Measurements from ENCODE around the gene PARD6B.

PARD6B gene

DNA sequence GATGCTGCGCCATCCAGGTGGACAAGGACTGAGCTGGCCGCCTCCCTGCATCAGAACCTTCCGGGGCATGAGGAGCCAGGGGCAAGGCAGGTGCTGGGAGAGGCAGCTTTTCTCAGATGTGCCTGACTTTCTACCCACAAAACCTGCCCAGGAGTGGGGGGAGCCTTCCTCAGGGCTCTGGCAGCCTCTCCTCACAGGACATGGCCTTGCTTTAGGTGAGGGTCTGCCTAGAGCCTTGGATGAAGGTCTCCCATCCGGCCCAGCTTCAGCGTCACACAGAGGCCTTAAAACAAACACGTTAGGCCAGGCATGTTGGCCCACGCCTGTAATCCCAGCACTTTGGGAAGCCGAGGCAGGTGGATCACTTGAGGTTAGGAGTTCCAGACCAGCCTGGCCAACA lies 70.9 kb downstream of the PARD6B start:
- no peak for DNase-seq

DNA sequence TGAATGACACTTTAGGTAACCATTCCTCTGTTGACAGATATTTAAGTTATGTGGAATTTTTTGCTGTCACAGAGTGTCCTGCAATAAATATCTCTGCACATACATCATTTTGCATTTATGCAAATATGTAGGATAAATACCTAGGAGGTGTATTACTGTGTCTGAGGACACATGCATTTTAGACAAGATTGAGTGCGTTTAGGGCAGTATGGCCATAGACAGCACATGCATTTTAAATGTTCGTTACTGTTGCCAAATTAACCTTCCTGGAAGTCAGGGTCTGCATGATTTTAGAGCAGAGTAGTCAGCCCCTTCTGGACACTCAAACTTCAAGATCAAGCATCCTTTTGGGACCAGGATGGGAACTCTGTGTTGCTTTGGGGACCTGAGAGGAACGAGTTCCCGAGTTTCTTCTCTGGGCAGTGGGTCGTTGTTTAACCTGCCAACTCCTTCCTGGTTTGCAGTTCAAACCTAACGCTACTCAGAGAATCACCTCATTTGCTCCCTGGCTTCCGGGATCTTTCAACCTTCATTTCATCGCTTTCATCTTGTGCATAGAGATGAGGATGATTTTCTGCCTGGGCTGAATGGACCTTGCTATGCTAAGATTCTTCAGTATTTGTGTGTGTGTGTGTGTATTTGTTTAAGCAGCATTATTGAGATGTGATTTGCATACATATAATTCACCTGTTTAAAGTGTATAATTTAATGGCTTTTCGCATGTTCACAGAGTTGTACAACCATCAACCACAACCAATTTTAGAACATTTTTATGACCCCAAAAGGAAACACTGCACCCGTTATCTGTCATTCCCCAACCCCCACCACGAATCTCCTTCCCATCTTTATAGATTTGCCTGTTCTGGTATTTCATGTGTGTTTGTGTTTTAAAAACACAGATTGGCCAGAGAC lies 73.3 kb downstream of the PARD6B start:
- DNase-seq: no peak

DNA sequence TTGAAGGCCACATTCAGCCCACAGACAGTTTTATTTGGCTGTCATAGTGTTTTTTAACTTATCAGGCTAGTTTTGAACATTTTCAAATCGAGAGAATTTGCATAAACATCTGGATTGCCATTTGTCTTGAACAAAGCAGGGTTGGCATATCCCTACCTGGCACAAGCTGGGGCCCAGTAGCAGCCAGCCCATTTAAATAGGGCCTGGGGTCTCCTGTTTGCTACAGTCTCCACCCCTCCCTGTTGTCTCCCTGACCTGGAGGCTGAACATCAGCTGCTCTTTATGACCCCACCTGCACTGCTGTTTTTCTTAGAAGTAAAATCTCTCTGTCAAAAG lies 73.9 kb downstream of the PARD6B start:
- no peak for DNase-seq

DNA sequence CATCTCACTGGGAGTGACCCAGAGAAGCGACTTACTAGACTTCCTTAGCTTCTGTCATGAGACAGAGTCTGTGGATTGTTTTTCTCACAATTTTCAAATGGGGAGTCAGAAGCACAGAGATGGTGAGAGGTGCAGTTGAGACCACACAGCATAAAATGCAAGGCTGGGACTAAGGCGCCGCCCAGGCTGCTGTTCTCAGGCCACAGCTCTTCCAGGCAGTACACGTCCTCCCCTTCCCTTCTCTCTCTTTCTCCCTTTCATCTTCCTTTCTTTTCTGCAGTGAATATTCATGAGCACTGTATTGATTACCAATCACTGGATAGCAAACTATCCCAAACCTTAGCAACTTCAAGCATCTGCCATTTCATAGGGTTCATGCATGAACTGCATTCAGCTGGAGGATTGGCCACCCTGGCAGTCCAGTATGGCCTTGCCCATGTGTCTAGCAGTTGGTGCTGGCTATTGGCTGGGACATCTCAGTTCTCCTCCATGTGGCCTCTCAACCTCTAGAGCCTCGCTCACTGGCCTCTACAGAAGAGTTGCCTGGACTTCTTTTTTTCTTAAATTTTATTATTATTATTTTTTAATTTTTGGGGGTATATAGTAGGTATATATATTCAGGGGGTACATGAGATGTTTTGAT lies 74.9 kb downstream of the PARD6B start:
- DNase-seq: no peak
